GM12878 (cell line): ENCODE results near the gene ZNF106. TPM values are rescaled to one million over a fixed set of nuclear protein-coding genes. Genes with fewer than 3 reads are reported as not detected.

Source experiments
- ATAC-seq: fragments of 200-7000 bp; cut with Tn5 transposase; 3 replicates; pipeline ENCODE4 v1.9.1; 2020; ENCODE audit warnings: mild to moderate bottlenecking, moderate library complexity
- BruUV-seq: library from RNA; stranded (reverse); fragments of 400-500 nt; replicated peaks from 2 replicates; lab custom pipeline; 2021; lab: Mats Ljungman, UMichigan
- CTCF ChIA-PET: fragments of 300-600 bp; sonication (Branson Sonifier 250); formaldehyde crosslinking; extraction: SDS; loops from one replicate; lab custom pipeline; 2021; ENCODE audit warnings: inconsistent platforms; lab: Yijun Ruan, JAX
- POLR2A ChIA-PET: fragments of 350-600 bp; formaldehyde crosslinking; extraction: SDS; loops from one replicate; lab custom pipeline; 2021; ENCODE audit warnings: inconsistent platforms; lab: Charles Lee
- RAD21 ChIA-PET: fragments of 300-600 bp; sonication (Branson Sonifier 250); formaldehyde crosslinking; loops from one replicate; lab custom pipeline; 2023; ENCODE audit warnings: antibody characterized with exemption; ENCODE audit not compliant: unreplicated experiment; lab: Charles Lee
- SMC1A ChIA-PET: fragments of 300-600 bp; sonication (Branson Sonifier 250); formaldehyde crosslinking; loops from one replicate; lab custom pipeline; 2023; ENCODE audit not compliant: unreplicated experiment, uncharacterized antibody; lab: Charles Lee
- DNase-seq: peaks from one replicate; pipeline ENCODE4 v3.0.0-alpha.2; 2011; ENCODE audit warnings: low read depth, low spot score
- FAIRE-seq: peaks from 3 replicates; lab custom pipeline; 2011; peaks lifted over from hg19 to GRCh38; lab: Jason Lieb, UNC
- H2AFZ ChIP-seq: 2 replicates; pipeline ENCODE4 v1.6.0; 2011; ENCODE audit warnings: low read depth, low read length, control low read depth; ENCODE audit not compliant: control insufficient read depth
- H3K27ac ChIP-seq: 2 replicates; pipeline ENCODE4 v1.5.1; 2011; ENCODE audit warnings: control low read depth; ENCODE audit not compliant: control insufficient read depth, insufficient read depth
- H3K27me3 ChIP-seq, 2 experiments: replicated peaks in 1 of 2; 2 replicates each; pipeline versions ENCODE4 v1.6.0 to v1.6.1; 2011; ENCODE audit warnings: low read length in 1 of 2; ENCODE audit not compliant: control insufficient read depth in 2 of 2, insufficient read depth in 2 of 2
- H3K36me3 ChIP-seq, 2 experiments: 2 replicates each; pipeline ENCODE4 v1.5.1; 2011; ENCODE audit warnings: low read length in 1 of 2; ENCODE audit not compliant: control insufficient read depth in 2 of 2, insufficient read depth in 2 of 2
- H3K4me1 ChIP-seq: 2 replicates; pipeline ENCODE4 v1.6.1; 2011; ENCODE audit warnings: mild to moderate bottlenecking, low read length, moderate library complexity, mixed read lengths; ENCODE audit not compliant: control insufficient read depth, insufficient read depth
- H3K4me2 ChIP-seq: 2 replicates; pipeline ENCODE4 v1.6.0; 2011; ENCODE audit warnings: control low read depth; ENCODE audit not compliant: control insufficient read depth, insufficient read depth
- H3K4me3 ChIP-seq: fragments of 200-600 bp; sonication (generic); 2 replicates; pipeline ENCODE4 v1.5.1; 2016
- H3K79me2 ChIP-seq: 2 replicates; pipeline ENCODE4 v1.6.0; 2011; ENCODE audit warnings: low read length; ENCODE audit not compliant: control insufficient read depth, insufficient read depth
- H3K9ac ChIP-seq: 2 replicates; pipeline ENCODE4 v1.8.0; 2011; ENCODE audit warnings: low read length, control low read depth, mixed read lengths; ENCODE audit not compliant: control insufficient read depth, insufficient read depth
- H3K9me3 ChIP-seq: replicated peaks from 3 replicates; pipeline ENCODE4 v1.5.1; 2011; ENCODE audit warnings: mild to moderate bottlenecking, low read length; ENCODE audit not compliant: control insufficient read depth, insufficient read depth
- H4K20me1 ChIP-seq: 2 replicates; pipeline ENCODE4 v1.6.0; 2011; ENCODE audit not compliant: control insufficient read depth, insufficient read depth
- FOXK2 ChIP-seq: fragments of 450-650 bp; IDR thresholded peaks from 2 replicates; pipeline ENCODE4 v1.6.1; 2017; ENCODE audit warnings: mild to moderate bottlenecking, moderate library complexity
- WGBS: methylation state at CpG from one replicate; pipeline ENCODE4 v1.1.6; 2016; ENCODE audit warnings: low lambda C conversion rate; ENCODE audit not compliant: insufficient replicate concordance, insufficient coverage; ENCODE audit errors: missing lambda C conversion rate; 5-methylcytosine and 5-hydroxymethylcytosine counted together
- in situ Hi-C: fragments of 300-500 bp; cut with MboI; formaldehyde crosslinking; loops from 9 replicates; pipeline ENCODE4 v1.14.3; 2018; ENCODE audit warnings: mixed read lengths
- intact Hi-C: fragments of 100-400 bp; cut with micrococcal nuclease; formaldehyde crosslinking; loops from one replicate; pipeline ENCODE4 v1.14.2; 2022; ENCODE audit not compliant: unreplicated experiment
- polyA plus RNA-seq, 11 experiments: library from polyadenylated mRNA; depleted of rRNA in 4 of 11; unstranded in 6 of 11; stranded (reverse) in 5 of 11; fragments of >200 nt; fragmentation: Nextera tagmentation in 4 of 11; fragmentation: Illumina TruSeq in 1 of 11; extraction: Ambion mirVana in 4 of 11; extraction: Trizol in 1 of 11; gene quantifications; 1 replicate in 1 of 11; 2 replicates in 10 of 11; pipeline versions ENCODE4 v1.2.1 to v1.2.3, GENCODE V29; 2011 to 2016; ENCODE audit warnings: inconsistent platforms in 2 of 11, missing spikeins in 2 of 11, low read depth in 1 of 11
- total RNA-seq, 4 experiments: library from RNA; depleted of rRNA in 3 of 4; stranded (reverse); fragments of >200 nt in 3 of 4; fragmentation: Illumina TruSeq in 1 of 4; extraction: Trizol in 1 of 4; gene quantifications; 2 replicates each; pipeline versions ENCODE4 v1.2.1 to v1.2.3, GENCODE V29; 2013 to 2021
- TF ChIP-seq, protein P1 (sequence below): fragments of 450-650 bp; IDR thresholded peaks from 2 replicates; pipeline ENCODE4 v1.6.1; 2017; ENCODE audit warnings: mild to moderate bottlenecking, low read depth, inconsistent platforms; ENCODE audit not compliant: poor library complexity, severe bottlenecking
- TF ChIP-seq, protein P2 (sequence below): fragments of 450-650 bp; IDR thresholded peaks from 2 replicates; pipeline ENCODE4 v1.6.1; 2016; ENCODE audit warnings: mild to moderate bottlenecking
- TF ChIP-seq, protein P3 (sequence below): fragments of 450-650 bp; IDR thresholded peaks from 2 replicates; pipeline ENCODE4 v1.6.1; 2016; ENCODE audit warnings: mild to moderate bottlenecking

The ZNF106 gene
- total and polyA plus RNA-seq, 10 of the 15 experiments (the other 5 are each of a cell fraction or from before 2014, with no cell fraction given): 10.7 to 45.3 (median 32.5) TPM

DNA sequence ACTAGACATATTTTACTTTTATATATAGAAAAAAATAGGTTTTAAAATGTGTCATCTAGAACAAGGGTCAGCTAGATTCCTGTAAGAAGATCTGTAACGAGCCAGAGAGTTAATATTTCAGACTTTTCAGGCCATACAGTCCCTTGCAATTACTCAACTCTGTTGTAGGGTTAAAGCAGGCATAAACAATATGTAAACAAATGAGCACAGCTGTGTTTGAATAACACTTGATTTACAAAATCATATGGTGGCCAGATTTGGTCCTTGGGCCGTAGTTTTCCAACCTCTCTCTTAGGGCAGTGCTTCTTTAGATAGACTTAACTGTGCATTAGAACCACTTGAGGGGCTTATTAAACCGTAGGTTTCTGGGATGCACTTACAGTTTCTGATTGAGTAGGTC lies 38.0 kb upstream of the ZNF106 start:
- Histone ChIP-seq H3K4me1 (no peaks in the 10 kb centered on the region), H3K36me3 (peaks cover 0 to 12% of the 10 kb centered on the region in 2 experiments; a peak in 3 of 4 replicates), H3K9ac (no peak overlapping the region), H3K4me3 (no peak overlapping the region), H4K20me1 (no peaks in the 10 kb centered on the region), H3K4me2 (no peak overlapping the region), H3K9me3 (no peaks in the 10 kb centered on the region), H3K27me3 (no peaks in the 10 kb centered on the region), H2AFZ (no peak overlapping the region), H3K79me2 (no peaks in the 10 kb centered on the region), H3K27ac (no peak overlapping the region)
- BruUV-seq: no TSS peak
- TF ChIP-seq, protein P1, sequence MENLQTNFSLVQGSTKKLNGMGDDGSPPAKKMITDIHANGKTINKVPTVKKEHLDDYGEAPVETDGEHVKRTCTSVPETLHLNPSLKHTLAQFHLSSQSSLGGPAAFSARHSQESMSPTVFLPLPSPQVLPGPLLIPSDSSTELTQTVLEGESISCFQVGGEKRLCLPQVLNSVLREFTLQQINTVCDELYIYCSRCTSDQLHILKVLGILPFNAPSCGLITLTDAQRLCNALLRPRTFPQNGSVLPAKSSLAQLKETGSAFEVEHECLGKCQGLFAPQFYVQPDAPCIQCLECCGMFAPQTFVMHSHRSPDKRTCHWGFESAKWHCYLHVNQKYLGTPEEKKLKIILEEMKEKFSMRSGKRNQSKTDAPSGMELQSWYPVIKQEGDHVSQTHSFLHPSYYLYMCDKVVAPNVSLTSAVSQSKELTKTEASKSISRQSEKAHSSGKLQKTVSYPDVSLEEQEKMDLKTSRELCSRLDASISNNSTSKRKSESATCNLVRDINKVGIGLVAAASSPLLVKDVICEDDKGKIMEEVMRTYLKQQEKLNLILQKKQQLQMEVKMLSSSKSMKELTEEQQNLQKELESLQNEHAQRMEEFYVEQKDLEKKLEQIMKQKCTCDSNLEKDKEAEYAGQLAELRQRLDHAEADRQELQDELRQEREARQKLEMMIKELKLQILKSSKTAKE: no peak
- TF ChIP-seq, protein P2, sequence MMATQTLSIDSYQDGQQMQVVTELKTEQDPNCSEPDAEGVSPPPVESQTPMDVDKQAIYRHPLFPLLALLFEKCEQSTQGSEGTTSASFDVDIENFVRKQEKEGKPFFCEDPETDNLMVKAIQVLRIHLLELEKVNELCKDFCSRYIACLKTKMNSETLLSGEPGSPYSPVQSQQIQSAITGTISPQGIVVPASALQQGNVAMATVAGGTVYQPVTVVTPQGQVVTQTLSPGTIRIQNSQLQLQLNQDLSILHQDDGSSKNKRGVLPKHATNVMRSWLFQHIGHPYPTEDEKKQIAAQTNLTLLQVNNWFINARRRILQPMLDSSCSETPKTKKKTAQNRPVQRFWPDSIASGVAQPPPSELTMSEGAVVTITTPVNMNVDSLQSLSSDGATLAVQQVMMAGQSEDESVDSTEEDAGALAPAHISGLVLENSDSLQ: no peak
- no peak for TF ChIP-seq FOXK2
- TF ChIP-seq, protein P3, sequence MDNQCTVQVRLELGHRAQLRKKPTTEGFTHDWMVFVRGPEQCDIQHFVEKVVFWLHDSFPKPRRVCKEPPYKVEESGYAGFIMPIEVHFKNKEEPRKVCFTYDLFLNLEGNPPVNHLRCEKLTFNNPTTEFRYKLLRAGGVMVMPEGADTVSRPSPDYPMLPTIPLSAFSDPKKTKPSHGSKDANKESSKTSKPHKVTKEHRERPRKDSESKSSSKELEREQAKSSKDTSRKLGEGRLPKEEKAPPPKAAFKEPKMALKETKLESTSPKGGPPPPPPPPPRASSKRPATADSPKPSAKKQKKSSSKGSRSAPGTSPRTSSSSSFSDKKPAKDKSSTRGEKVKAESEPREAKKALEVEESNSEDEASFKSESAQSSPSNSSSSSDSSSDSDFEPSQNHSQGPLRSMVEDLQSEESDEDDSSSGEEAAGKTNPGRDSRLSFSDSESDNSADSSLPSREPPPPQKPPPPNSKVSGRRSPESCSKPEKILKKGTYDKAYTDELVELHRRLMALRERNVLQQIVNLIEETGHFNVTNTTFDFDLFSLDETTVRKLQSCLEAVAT: no peak
- SMC1A ChIA-PET: interaction anchor here (1.0 to 8.1 kb wide), 4 partner anchors 15 to 118 kb away, joined by 3 to 45 read pairs (median 4); partner anchors contain the start of genes HAUS2 and LRRC57
- DNase-seq (no peak), FAIRE-seq (no peak), ATAC-seq (no peak)
- in situ Hi-C loops: no loop called here
- POLR2A ChIA-PET: interaction anchor here (1.1 kb wide), 1 partner anchor 52 kb away, joined by 4 read pairs; no protein-coding TSS in a partner anchor
- CTCF ChIA-PET: interaction anchor here (1.0 to 1.1 kb wide), 2 partner anchors 19 to 25 kb away, joined by 3 read pairs; no protein-coding TSS in a partner anchor
- WGBS: 81% methylated on average over 3 of the region's 3 CpGs
- RAD21 ChIA-PET: no interaction called here
- intact Hi-C loops: no loop called here
